ENCODE data around the gene LLGL1.
"Not testable (repeated sequence)": the region's sequence is repeated elsewhere in the genome, so short reads cannot be mapped to it uniquely, and the experiment has no call there.

LLGL1 gene

GRCh38 chr17:18194804-18195203 is 30.6 kb upstream of the LLGL1 start:
- DNase-seq (ENCODE audit: low read depth), result no peak

GRCh38 chr17:18195246-18195645 is 30.2 kb upstream of the LLGL1 start:
- no peak for DNase-seq (ENCODE audit: low read depth)

GRCh38 chr17:18197535-18198194 is 27.8 kb upstream of the LLGL1 start:
- no peak for DNase-seq (ENCODE audit: low read depth)

- no peak for DNase-seq (ENCODE audit: low read depth)
Measured at GRCh38 chr17:18198530-18198929, 26.9 kb upstream of the LLGL1 start.

- DNase-seq (ENCODE audit: low read depth), result no peak
Measured at GRCh38 chr17:18201108-18201507, 24.3 kb upstream of the LLGL1 start.

- no peak for DNase-seq (ENCODE audit: low read depth)
Measured at GRCh38 chr17:18203308-18203707, 22.1 kb upstream of the LLGL1 start.

GRCh38 chr17:18205861-18206260 is 19.6 kb upstream of the LLGL1 start:
- no peak for DNase-seq (ENCODE audit: low read depth)

- DNase-seq (ENCODE audit: low read depth), result no peak
Measured at GRCh38 chr17:18206962-18207361, 18.5 kb upstream of the LLGL1 start.

GRCh38 chr17:18208092-18208491 is 17.3 kb upstream of the LLGL1 start:
- DNase-seq (ENCODE audit: low read depth), result no peak

- DNase-seq (ENCODE audit: low read depth), result no peak
Measured at GRCh38 chr17:18213666-18214270, 11.7 kb upstream of the LLGL1 start.

- DNase-seq (ENCODE audit: low read depth), result not testable (repeated sequence)
Measured at GRCh38 chr17:18216906-18217305, 8.5 kb upstream of the LLGL1 start.

GRCh38 chr17:18217412-18218015 is 7.9 kb upstream of the LLGL1 start:
- DNase-seq (ENCODE audit: low read depth), result no peak

- peak; percentile 68 for DNase-seq (ENCODE audit: low read depth)
Measured at GRCh38 chr17:18218756-18219415, 6.5 kb upstream of the LLGL1 start.

GRCh38 chr17:18224053-18224386 is 1.4 kb upstream of the LLGL1 start:
- DNase-seq (ENCODE audit: low read depth), result no peak

GRCh38 chr17:18224387-18225120 is 881 bp upstream of the LLGL1 start:
- no peak for DNase-seq (ENCODE audit: low read depth)

- DNase-seq (ENCODE audit: low read depth), result no peak
Measured at GRCh38 chr17:18225642-18226283, 328 bp downstream of the LLGL1 start.

- no peak for DNase-seq (ENCODE audit: low read depth)
Measured at GRCh38 chr17:18226284-18226945, 980 bp downstream of the LLGL1 start.

GRCh38 chr17:18227635-18228034 is 2.2 kb downstream of the LLGL1 start:
- no peak for DNase-seq (ENCODE audit: low read depth)

- no peak for DNase-seq (ENCODE audit: low read depth)
Measured at GRCh38 chr17:18228176-18228682, 2.8 kb downstream of the LLGL1 start.

GRCh38 chr17:18229254-18229653 is 3.8 kb downstream of the LLGL1 start:
- DNase-seq (ENCODE audit: low read depth), result no peak

- no peak for DNase-seq (ENCODE audit: low read depth)
Measured at GRCh38 chr17:18229771-18230170, 4.3 kb downstream of the LLGL1 start.
